ENCODE data around the gene PLXNA2.

PLXNA2 gene

DNA sequence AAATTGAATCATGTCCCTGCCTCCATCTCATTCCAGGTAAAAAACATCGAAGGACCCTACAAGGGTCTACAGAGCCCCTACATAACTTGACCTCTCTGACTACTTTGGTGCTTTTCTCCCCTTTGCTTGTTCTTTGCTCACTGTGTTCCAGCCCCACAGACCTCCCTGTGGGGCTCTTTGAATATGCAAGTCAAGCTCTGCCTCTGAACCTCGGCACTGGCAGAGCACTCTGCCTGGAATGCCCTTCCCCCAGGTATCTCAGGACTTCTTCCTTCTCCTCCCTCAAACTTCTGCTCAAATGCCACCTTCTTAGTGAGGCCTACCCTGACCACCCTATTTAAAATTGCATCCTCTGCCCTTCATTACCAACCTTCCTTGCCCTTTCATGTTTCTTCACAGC lies 245.5 kb downstream of the PLXNA2 start:
- Histone ChIP-seq H3K4me2 (ENCODE audit: low read length) (no peak overlapping the region), H3K27me3 (ENCODE audit: control insufficient read depth, insufficient read depth, low read length) (peaks cover 34% of the 10 kb centered on the region), H3K9ac (ENCODE audit: low read depth, low read length) (no peak overlapping the region), H3K9me3 (replicated peaks; ENCODE audit: low read length) (no peaks in the 10 kb centered on the region), H3K4me3 (ENCODE audit: low read length) (no peak overlapping the region), H3K36me3 (ENCODE audit: insufficient read depth, low read length) (no peaks in the 10 kb centered on the region), H3K4me1 (ENCODE audit: control insufficient read depth, insufficient read depth, low read length) (no peaks in the 10 kb centered on the region)

DNA sequence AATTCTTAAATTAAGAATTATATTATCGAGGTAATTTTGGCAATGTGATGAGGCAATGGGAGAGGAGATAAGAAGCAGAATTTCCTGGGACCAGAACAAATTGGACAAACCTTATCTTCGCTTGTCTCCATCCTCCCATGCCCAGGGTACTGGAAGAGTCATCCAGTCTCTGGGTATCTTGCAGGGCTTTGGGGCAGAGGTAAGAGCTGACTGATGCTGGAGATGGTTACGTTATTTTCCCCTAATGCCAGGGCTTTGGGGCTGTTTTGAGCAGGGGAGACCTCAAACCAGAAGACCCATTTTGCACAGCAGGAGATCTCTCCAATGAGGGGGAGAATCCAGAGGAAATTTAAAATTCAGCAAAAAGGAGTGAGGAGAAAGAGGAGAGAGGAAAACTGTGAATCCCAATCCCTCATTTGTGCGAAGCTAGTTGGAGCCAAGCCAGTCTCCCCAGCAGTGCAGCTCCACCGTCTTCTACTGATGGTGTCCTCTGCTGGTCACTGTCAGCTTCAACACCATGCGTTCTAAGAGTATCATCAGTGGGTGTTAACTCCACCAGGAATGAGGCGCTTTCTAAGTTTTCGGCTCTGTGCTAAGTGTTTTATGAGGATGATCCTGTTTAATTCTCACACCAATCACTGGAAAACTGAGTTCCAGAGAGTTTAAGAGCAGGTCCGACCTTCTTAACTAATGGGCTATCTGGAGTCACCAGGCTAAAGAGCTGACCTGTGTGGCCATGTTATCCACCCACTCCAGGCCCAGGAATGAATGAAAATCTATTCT lies 246.5 kb downstream of the PLXNA2 start:
- H3K9me3 ChIP-seq (replicated peaks; ENCODE audit: low read length), result no peaks in the 10 kb centered on the region

DNA sequence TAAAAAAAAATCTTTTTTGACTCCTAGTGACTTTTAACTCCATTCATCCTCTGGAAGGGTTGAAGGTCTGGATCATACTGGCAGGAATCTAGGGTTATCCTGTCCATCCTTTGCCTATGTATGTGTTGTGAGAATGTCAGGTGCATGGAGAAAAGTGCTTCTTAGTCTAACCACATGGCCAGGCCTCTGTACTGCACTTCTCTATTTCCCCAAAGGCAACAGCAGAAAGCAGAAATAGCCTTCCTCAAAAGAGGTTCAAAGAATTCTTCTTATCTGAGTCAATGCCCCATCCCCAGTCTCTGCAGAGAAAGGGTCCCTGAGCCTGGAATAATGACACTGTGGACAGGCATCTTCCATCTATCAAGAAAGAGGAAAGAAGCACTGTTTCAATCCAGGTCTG lies 247.5 kb downstream of the PLXNA2 start:
- no peaks in the 10 kb centered on the region for H3K4me1 ChIP-seq (ENCODE audit: control insufficient read depth, insufficient read depth, low read length)
- no peak overlapping the region for H3K9ac ChIP-seq (ENCODE audit: low read depth, low read length)

More for the DNA sequence above, 246.5 kb downstream of the PLXNA2 start:
- Histone ChIP-seq H3K9ac (ENCODE audit: low read depth, low read length) (no peak overlapping the region), H3K4me3 (ENCODE audit: low read length) (no peak overlapping the region), H3K4me1 (ENCODE audit: control insufficient read depth, insufficient read depth, low read length) (no peaks in the 10 kb centered on the region), H3K36me3 (ENCODE audit: insufficient read depth, low read length) (no peaks in the 10 kb centered on the region), H3K27me3 (ENCODE audit: control insufficient read depth, insufficient read depth, low read length) (peaks cover 35% of the 10 kb centered on the region), H3K4me2 (ENCODE audit: low read length) (no peak overlapping the region)

GRCh38 chr1:207995576-207995975 lies 248.6 kb downstream of the PLXNA2 start:
- Histone ChIP-seq H3K4me3 (ENCODE audit: low read length) (no peak overlapping the region), H3K4me2 (ENCODE audit: low read length) (no peak overlapping the region), H3K9me3 (replicated peaks; ENCODE audit: low read length) (no peaks in the 10 kb centered on the region), H3K4me1 (ENCODE audit: control insufficient read depth, insufficient read depth, low read length) (no peaks in the 10 kb centered on the region), H3K9ac (ENCODE audit: low read depth, low read length) (no peak overlapping the region), H3K36me3 (ENCODE audit: insufficient read depth, low read length) (no peaks in the 10 kb centered on the region), H3K27me3 (ENCODE audit: control insufficient read depth, insufficient read depth, low read length) (peaks cover 39% of the 10 kb centered on the region)

More for the DNA sequence above, 247.5 kb downstream of the PLXNA2 start:
- no peaks in the 10 kb centered on the region for H3K9me3 ChIP-seq (replicated peaks; ENCODE audit: low read length)
- no peak overlapping the region for H3K4me2 ChIP-seq (ENCODE audit: low read length)
- no peaks in the 10 kb centered on the region for H3K36me3 ChIP-seq (ENCODE audit: insufficient read depth, low read length)
- no peak overlapping the region for H3K4me3 ChIP-seq (ENCODE audit: low read length)
- H3K27me3 ChIP-seq (ENCODE audit: control insufficient read depth, insufficient read depth, low read length), result peaks cover 31% of the 10 kb centered on the region

DNA sequence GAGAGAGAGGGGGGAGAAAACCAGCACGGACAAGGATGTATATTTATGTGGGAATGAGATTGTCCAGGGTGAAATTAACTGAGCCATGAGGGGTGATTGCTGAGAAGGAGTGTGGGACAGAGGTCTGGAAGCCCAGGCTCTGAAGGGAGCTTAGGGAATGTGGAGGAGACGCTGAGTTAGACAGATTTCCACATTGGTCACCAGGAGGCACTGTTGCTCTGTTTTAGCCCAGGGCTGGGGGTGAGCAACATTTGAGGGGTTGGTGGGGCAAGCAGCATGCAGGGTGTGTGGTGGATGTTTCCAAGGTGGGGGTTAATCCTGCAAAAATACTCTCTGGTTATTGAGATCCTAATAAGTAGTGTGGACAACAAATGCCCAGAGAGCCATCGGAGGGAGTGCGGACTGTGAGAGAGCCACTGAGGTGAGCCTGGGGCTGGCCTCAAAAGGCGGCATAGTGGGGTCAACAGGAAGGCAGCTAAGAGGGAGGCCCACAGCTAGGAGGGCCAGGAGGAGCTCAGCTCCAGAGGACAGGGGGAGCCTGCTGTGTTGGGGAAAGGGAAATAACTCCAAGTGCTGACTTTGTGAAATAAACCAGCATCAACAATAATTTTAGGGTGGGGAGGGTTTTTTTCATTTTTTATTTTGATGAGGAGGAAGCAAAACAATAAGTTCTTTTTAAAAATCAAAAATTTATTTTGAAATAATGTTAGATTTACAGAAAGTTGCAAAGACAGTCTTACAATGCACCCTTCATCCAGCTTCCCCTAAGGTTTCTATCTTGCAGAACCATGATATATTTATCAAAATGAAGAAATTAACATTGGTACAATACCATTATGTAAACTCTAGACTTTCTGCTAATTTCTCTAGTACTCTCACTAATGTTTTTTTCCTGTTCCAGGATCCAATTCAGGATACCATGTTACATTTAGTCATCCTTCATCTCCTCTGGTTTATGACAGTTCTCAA lies 250.4 kb downstream of the PLXNA2 start:
- H3K4me2 ChIP-seq (ENCODE audit: low read length), result no peak overlapping the region
- no peak overlapping the region for H3K9ac ChIP-seq (ENCODE audit: low read depth, low read length)
- H3K4me3 ChIP-seq (ENCODE audit: low read length), result no peak overlapping the region
- H3K27me3 ChIP-seq (ENCODE audit: control insufficient read depth, insufficient read depth, low read length), result peaks cover 56% of the 10 kb centered on the region
- no peaks in the 10 kb centered on the region for H3K36me3 ChIP-seq (ENCODE audit: insufficient read depth, low read length)
- H3K9me3 ChIP-seq (replicated peaks; ENCODE audit: low read length), result no peaks in the 10 kb centered on the region
- H3K4me1 ChIP-seq (ENCODE audit: control insufficient read depth, insufficient read depth, low read length), result no peaks in the 10 kb centered on the region

- H3K4me1 ChIP-seq (ENCODE audit: control insufficient read depth, insufficient read depth, low read length), result no peaks in the 10 kb centered on the region
- no peak overlapping the region for H3K4me3 ChIP-seq (ENCODE audit: low read length)
- no peaks in the 10 kb centered on the region for H3K9me3 ChIP-seq (replicated peaks; ENCODE audit: low read length)
- no peak overlapping the region for H3K4me2 ChIP-seq (ENCODE audit: low read length)
- no peak overlapping the region for H3K9ac ChIP-seq (ENCODE audit: low read depth, low read length)
- H3K36me3 ChIP-seq (ENCODE audit: insufficient read depth, low read length), result no peaks in the 10 kb centered on the region
- peaks cover 66% of the 10 kb centered on the region for H3K27me3 ChIP-seq (ENCODE audit: control insufficient read depth, insufficient read depth, low read length)
Observed at GRCh38 chr1:207992677-207993236, 251.4 kb downstream of the PLXNA2 start.

DNA sequence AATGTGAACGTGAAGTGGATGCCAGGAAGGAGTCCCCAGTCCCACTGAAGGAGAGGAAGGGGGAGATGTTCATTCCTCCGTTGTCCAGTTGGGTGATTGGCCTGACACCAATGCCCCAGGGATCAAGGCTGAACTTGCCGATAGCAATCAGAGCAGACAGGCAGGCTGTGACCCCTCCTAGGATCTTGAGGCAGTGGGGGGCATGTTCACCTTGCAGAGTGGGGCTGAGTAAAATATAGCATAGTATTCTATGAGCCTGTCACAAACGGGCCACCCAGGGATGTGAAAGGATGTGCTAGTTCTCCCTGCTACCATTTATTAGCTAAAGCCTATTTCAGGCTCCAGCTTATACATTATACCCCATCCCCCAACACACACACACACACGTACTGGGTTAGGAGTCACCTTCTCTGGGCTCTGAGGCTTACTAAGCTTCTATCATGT lies 252.6 kb downstream of the PLXNA2 start:
- Histone ChIP-seq H3K4me2 (ENCODE audit: low read length) (no peak overlapping the region), H3K36me3 (ENCODE audit: insufficient read depth, low read length) (no peaks in the 10 kb centered on the region), H3K27me3 (ENCODE audit: control insufficient read depth, insufficient read depth, low read length) (peaks cover 71% of the 10 kb centered on the region), H3K9ac (ENCODE audit: low read depth, low read length) (no peak overlapping the region), H3K4me3 (ENCODE audit: low read length) (no peak overlapping the region), H3K4me1 (ENCODE audit: control insufficient read depth, insufficient read depth, low read length) (no peaks in the 10 kb centered on the region), H3K9me3 (replicated peaks; ENCODE audit: low read length) (no peaks in the 10 kb centered on the region)

- peaks cover 71% of the 10 kb centered on the region for H3K27me3 ChIP-seq (ENCODE audit: control insufficient read depth, insufficient read depth, low read length)
- no peaks in the 10 kb centered on the region for H3K36me3 ChIP-seq (ENCODE audit: insufficient read depth, low read length)
- H3K4me1 ChIP-seq (ENCODE audit: control insufficient read depth, insufficient read depth, low read length), result no peaks in the 10 kb centered on the region
- H3K9me3 ChIP-seq (replicated peaks; ENCODE audit: low read length), result no peaks in the 10 kb centered on the region
- no peak overlapping the region for H3K4me3 ChIP-seq (ENCODE audit: low read length)
- H3K9ac ChIP-seq (ENCODE audit: low read depth, low read length), result no peak overlapping the region
- no peak overlapping the region for H3K4me2 ChIP-seq (ENCODE audit: low read length)
Observed at GRCh38 chr1:207990876-207991582, 253.2 kb downstream of the PLXNA2 start.

GRCh38 chr1:207990455-207990854 lies 253.7 kb downstream of the PLXNA2 start:
- peaks cover 65% of the 10 kb centered on the region for H3K27me3 ChIP-seq (ENCODE audit: control insufficient read depth, insufficient read depth, low read length)
- no peak overlapping the region for H3K4me2 ChIP-seq (ENCODE audit: low read length)
- H3K4me1 ChIP-seq (ENCODE audit: control insufficient read depth, insufficient read depth, low read length), result no peaks in the 10 kb centered on the region
- no peak overlapping the region for H3K4me3 ChIP-seq (ENCODE audit: low read length)
- no peaks in the 10 kb centered on the region for H3K36me3 ChIP-seq (ENCODE audit: insufficient read depth, low read length)
- H3K9me3 ChIP-seq (replicated peaks; ENCODE audit: low read length), result no peaks in the 10 kb centered on the region
- H3K9ac ChIP-seq (ENCODE audit: low read depth, low read length), result no peak overlapping the region

DNA sequence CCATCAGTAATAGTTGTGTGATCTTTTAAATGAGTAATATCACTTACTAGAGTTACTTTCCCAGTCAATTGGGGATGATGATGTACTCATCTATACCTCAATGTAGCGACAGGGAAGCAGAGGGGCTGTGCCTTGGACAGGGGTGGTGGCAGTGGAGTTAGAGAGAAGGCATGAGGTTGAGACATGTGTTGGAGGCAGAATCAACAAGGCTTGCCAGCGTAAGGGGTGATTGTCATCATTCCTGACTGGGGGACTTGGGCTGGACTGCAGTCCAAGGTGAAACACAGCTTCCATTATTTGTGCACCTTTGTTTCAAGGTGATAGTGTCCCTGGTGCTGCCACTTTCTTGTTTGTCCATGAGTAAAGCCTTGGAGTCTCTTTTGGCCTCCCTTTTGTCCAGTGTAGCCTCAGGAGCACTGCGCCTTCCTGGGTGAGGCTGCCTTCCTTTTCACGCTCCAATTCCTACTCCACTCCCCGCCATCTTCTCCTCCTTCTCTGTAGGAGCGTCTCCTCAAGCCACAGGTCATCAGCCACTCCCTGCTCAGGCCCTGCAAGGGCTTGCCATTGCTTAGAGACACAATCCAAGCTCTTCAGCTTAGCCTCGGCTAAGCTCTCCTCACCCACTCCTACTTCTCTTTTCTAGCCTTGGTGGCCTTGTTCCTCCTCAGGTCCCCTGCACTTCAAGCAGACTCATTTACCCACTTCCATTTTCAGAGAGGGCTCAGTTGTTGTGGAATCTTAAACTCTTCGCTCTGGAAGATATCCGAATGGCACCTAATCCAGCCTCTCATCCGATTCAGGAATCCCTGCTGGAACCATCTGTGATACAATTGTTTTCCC lies 255.6 kb downstream of the PLXNA2 start:
- H3K4me3 ChIP-seq (ENCODE audit: low read length), result no peak overlapping the region
- no peaks in the 10 kb centered on the region for H3K4me1 ChIP-seq (ENCODE audit: control insufficient read depth, insufficient read depth, low read length)
- H3K36me3 ChIP-seq (ENCODE audit: insufficient read depth, low read length), result no peaks in the 10 kb centered on the region
- no peak overlapping the region for H3K9ac ChIP-seq (ENCODE audit: low read depth, low read length)
- no peak overlapping the region for H3K4me2 ChIP-seq (ENCODE audit: low read length)
- H3K27me3 ChIP-seq (ENCODE audit: control insufficient read depth, insufficient read depth, low read length), result peaks cover 55% of the 10 kb centered on the region
- no peaks in the 10 kb centered on the region for H3K9me3 ChIP-seq (replicated peaks; ENCODE audit: low read length)
